A549 (cell line): ENCODE measurements around the gene NUTF2. TPM values are rescaled to one million over a fixed set of nuclear protein-coding genes. Genes with fewer than 3 reads are reported as not detected.

ENCODE experiments used
- ATAC-seq, 2 experiments: fragments of 200-7000 bp in 1 of 2; fragments of >200 bp in 1 of 2; cut with Nextera tagmentation in 1 of 2; cut with Tn5 transposase in 1 of 2; 3 replicates each; pipeline versions ENCODE4 v1.8.0 to v1.9.1; 2018 to 2020; ENCODE audit warnings: mild to moderate bottlenecking in 1 of 2, moderate library complexity in 1 of 2
- CTCF ChIA-PET: fragments of 300-600 bp; sonication (Branson Sonifier 250); formaldehyde crosslinking; extraction: SDS; loops from one replicate; lab custom pipeline; 2021; ENCODE audit warnings: antibody characterized with exemption, inconsistent platforms; lab: Yijun Ruan, JAX
- POLR2A ChIA-PET: fragments of 350-600 bp; formaldehyde crosslinking; extraction: SDS; loops from one replicate; lab custom pipeline; 2021; ENCODE audit warnings: antibody characterized with exemption, inconsistent platforms; lab: Yijun Ruan, JAX
- DNase-seq, 2 experiments: peaks; one replicate each; pipeline versions ENCODE4 v3.0.0 to v3.0.0-alpha.2; 2011 to 2016; ENCODE audit warnings: low read depth in 1 of 2, low spot score in 1 of 2
- FAIRE-seq: peaks from 2 replicates; lab custom pipeline; 2011; peaks lifted over from hg19 to GRCh38; lab: Jason Lieb, UNC
- H3K27ac ChIP-seq, 2 experiments: fragments of >200 bp; sonication (Bioruptor Twin); formaldehyde crosslinking; 3 replicates each; pipeline ENCODE4 v1.5.1; 2016 to 2017
- H3K4me1 ChIP-seq: fragments of >200 bp; sonication (Bioruptor Twin); formaldehyde crosslinking; 3 replicates; pipeline ENCODE4 v1.6.1; 2016
- H3K4me2 ChIP-seq: fragments of >200 bp; sonication (Bioruptor Twin); formaldehyde crosslinking; 3 replicates; pipeline ENCODE4 v1.6.1; 2016
- H3K4me3 ChIP-seq: fragments of >200 bp; sonication (Bioruptor Twin); formaldehyde crosslinking; 3 replicates; pipeline ENCODE4 v1.5.1; 2016
- H3K9me3 ChIP-seq: fragments of >200 bp; sonication (Bioruptor Twin); formaldehyde crosslinking; 3 replicates; pipeline ENCODE4 v1.6.1; 2016
- ATOH8 ChIP-seq: fragments of 250-450 bp; sonication (Bioruptor Pico); IDR thresholded peaks from 2 replicates; pipeline ENCODE4 v1.5.0; 2020; ENCODE audit warnings: low read depth, mild to moderate bottlenecking, moderate library complexity
- BCL3 ChIP-seq: fragments of >200 bp; sonication (Bioruptor Twin); formaldehyde crosslinking; IDR thresholded peaks from 3 replicates; pipeline ENCODE4 v1.6.1; 2016
- ESRRA ChIP-seq: fragments of 150-350 bp; IDR thresholded peaks from 2 replicates; pipeline ENCODE4 v1.6.1; 2014; ENCODE audit warnings: mild to moderate bottlenecking, low read length, borderline replicate concordance
- FOXS1 ChIP-seq: fragments of 250-450 bp; sonication (Bioruptor Pico); IDR thresholded peaks from 2 replicates; pipeline ENCODE4 v1.5.0; 2020; ENCODE audit warnings: mild to moderate bottlenecking, moderate library complexity
- HOXB13 ChIP-seq: fragments of 250-450 bp; sonication (Bioruptor Pico); IDR thresholded peaks from 2 replicates; pipeline ENCODE4 v1.5.0; 2020; ENCODE audit warnings: low read depth, mild to moderate bottlenecking, moderate library complexity
- HOXB5 ChIP-seq: fragments of 250-450 bp; sonication (Bioruptor Pico); IDR thresholded peaks from 2 replicates; pipeline ENCODE4 v1.5.0; 2020; ENCODE audit warnings: mild to moderate bottlenecking, moderate library complexity
- JUN ChIP-seq, 2 experiments: fragments of >200 bp; sonication (Bioruptor Twin); formaldehyde crosslinking; IDR thresholded peaks; 2 replicates in 1 of 2; 3 replicates in 1 of 2; pipeline ENCODE4 v1.6.1; 2016 to 2017
- JUNB ChIP-seq: fragments of >200 bp; sonication (Bioruptor Twin); formaldehyde crosslinking; IDR thresholded peaks from 2 replicates; pipeline ENCODE4 v1.6.1; 2016
- MAX ChIP-seq: IDR thresholded peaks from 2 replicates; pipeline ENCODE4 v1.6.1; 2012
- MYC ChIP-seq: IDR thresholded peaks from 2 replicates; pipeline ENCODE4 v1.6.1; 2012; ENCODE audit warnings: mild to moderate bottlenecking, inconsistent platforms, low read length, improper control_type of control experiment, borderline replicate concordance
- PHF8 ChIP-seq: fragments of 200-600 bp; sonication (generic); IDR thresholded peaks from 2 replicates; pipeline ENCODE4 v1.6.1; 2016; ENCODE audit warnings: low read depth, mild to moderate bottlenecking, antibody characterized with exemption, moderate library complexity, borderline replicate concordance
- POLR2A ChIP-seq: IDR thresholded peaks from 2 replicates; pipeline ENCODE4 v1.6.1; 2012; ENCODE audit warnings: mild to moderate bottlenecking, low read length
- RAD21 ChIP-seq, 2 experiments: fragments of >200 bp in 1 of 2; sonication (Bioruptor Twin) in 1 of 2; formaldehyde crosslinking in 1 of 2; IDR thresholded peaks in 1 of 2; conservative IDR thresholded peaks in 1 of 2; 2 replicates in 1 of 2; 3 replicates in 1 of 2; pipeline ENCODE4 v1.6.1; 2012 to 2018; ENCODE audit warnings: inconsistent platforms in 1 of 2
- RCOR1 ChIP-seq: fragments of 150-350 bp; IDR thresholded peaks from 2 replicates; pipeline ENCODE4 v1.6.1; 2014; ENCODE audit warnings: antibody characterized with exemption, low read length, low read depth
- RFX5 ChIP-seq: fragments of 450-650 bp; IDR thresholded peaks from 2 replicates; pipeline ENCODE4 v1.7.1; 2014; ENCODE audit warnings: antibody characterized with exemption, mild to moderate bottlenecking, moderate library complexity
- ZFP36 ChIP-seq: fragments of 450-650 bp; IDR thresholded peaks from 2 replicates; pipeline ENCODE4 v1.6.1; 2014; ENCODE audit warnings: borderline replicate concordance; ENCODE audit not compliant: partially characterized antibody
- WGBS: methylation state at CpG from one replicate; pipeline ENCODE4 v1.1.6; 2017; ENCODE audit errors: missing lambda C conversion rate; 5-methylcytosine and 5-hydroxymethylcytosine counted together
- polyA plus RNA-seq, 4 experiments: library from polyadenylated mRNA; depleted of rRNA in 3 of 4; stranded (reverse); fragments of >200 nt; fragmentation: RNase III in 1 of 4; extraction: RNeasy Plus Mini Kit Qiagen cat#74134 plus additional on column Dnase treatment in 1 of 4; gene quantifications; 2 replicates in 3 of 4; 3 replicates in 1 of 4; pipeline ENCODE4 v1.2.3, GENCODE V29; 2011 to 2017
- TF ChIP-seq, protein P1 (sequence below): fragments of >200 bp; sonication (Bioruptor Twin); formaldehyde crosslinking; IDR thresholded peaks from 3 replicates; pipeline ENCODE4 v1.5.1; 2016

Gene NUTF2
- polyA plus RNA-seq, 2 of the 4 experiments (the other 2 are of a cell fraction) = 168 to 287 TPM

- Histone ChIP-seq H3K4me2 (peak within 1 kb of the TSS; percentile 87), H3K4me3 (peak within 1 kb of the TSS; percentile 58), H3K27ac (peak within 1 kb of the TSS; percentile 97 to 98), H3K9me3 (no peaks in the 10 kb centered on the region), H3K4me1 (peaks cover 33% of the 10 kb centered on the region)
- ATAC-seq (peak; percentile 65 to 70), DNase-seq (peak; percentile 88 to 96), FAIRE-seq (no peak)
- TF ChIP-seq HOXB13 (CRISPR knock-in tag) = no peak
- TF ChIP-seq POLR2A = peak; percentile 56
- TF ChIP-seq MYC = peak; percentile 52; the same call in 1 of the 2 replicates
- no peak for TF ChIP-seq HOXB5
- TF ChIP-seq JUN (IDR thresholded peaks at IDR 0.05) = peak in 1 of 2 experiments; percentile 81; a peak in 2 of 5 replicates
- 0 out of 2 replicates have a peak, but pooled peaks have one; percentile 5 for TF ChIP-seq RFX5
- no peak for TF ChIP-seq RCOR1
- 0 out of 5 replicates have a peak, but pooled peaks of 1 of the 2 experiments have one; percentile 29 for TF ChIP-seq RAD21 (conservative IDR thresholded peaks at IDR 0.05 in 1 of 2, IDR thresholded peaks at IDR 0.05 in 1 of 2)
- peak; percentile 40; the same call in 1 of the 2 replicates for TF ChIP-seq PHF8
- TF ChIP-seq MAX = peak; percentile 8; the same call in 1 of the 2 replicates
- TF ChIP-seq, protein P1, sequence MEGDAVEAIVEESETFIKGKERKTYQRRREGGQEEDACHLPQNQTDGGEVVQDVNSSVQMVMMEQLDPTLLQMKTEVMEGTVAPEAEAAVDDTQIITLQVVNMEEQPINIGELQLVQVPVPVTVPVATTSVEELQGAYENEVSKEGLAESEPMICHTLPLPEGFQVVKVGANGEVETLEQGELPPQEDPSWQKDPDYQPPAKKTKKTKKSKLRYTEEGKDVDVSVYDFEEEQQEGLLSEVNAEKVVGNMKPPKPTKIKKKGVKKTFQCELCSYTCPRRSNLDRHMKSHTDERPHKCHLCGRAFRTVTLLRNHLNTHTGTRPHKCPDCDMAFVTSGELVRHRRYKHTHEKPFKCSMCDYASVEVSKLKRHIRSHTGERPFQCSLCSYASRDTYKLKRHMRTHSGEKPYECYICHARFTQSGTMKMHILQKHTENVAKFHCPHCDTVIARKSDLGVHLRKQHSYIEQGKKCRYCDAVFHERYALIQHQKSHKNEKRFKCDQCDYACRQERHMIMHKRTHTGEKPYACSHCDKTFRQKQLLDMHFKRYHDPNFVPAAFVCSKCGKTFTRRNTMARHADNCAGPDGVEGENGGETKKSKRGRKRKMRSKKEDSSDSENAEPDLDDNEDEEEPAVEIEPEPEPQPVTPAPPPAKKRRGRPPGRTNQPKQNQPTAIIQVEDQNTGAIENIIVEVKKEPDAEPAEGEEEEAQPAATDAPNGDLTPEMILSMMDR = peak; percentile 58
- ChIA-PET POLR2A (no interaction called here), CTCF (interaction anchor here (1.2 to 3.3 kb wide), 5 partner anchors 13 to 41 kb away, joined by 3 to 25 read pairs (median 3); no protein-coding TSS in a partner anchor)
- 3% methylated on average over 31 of the region's 83 CpGs for WGBS
Measured at GRCh38 chr16:67841816-67842508, 4.8 kb upstream of the NUTF2 start, which contains the start of gene THAP11. THAP11 (plus strand) TSS chr16:67842320; CDS start chr16:67842555, 235 bp downstream.

DNA sequence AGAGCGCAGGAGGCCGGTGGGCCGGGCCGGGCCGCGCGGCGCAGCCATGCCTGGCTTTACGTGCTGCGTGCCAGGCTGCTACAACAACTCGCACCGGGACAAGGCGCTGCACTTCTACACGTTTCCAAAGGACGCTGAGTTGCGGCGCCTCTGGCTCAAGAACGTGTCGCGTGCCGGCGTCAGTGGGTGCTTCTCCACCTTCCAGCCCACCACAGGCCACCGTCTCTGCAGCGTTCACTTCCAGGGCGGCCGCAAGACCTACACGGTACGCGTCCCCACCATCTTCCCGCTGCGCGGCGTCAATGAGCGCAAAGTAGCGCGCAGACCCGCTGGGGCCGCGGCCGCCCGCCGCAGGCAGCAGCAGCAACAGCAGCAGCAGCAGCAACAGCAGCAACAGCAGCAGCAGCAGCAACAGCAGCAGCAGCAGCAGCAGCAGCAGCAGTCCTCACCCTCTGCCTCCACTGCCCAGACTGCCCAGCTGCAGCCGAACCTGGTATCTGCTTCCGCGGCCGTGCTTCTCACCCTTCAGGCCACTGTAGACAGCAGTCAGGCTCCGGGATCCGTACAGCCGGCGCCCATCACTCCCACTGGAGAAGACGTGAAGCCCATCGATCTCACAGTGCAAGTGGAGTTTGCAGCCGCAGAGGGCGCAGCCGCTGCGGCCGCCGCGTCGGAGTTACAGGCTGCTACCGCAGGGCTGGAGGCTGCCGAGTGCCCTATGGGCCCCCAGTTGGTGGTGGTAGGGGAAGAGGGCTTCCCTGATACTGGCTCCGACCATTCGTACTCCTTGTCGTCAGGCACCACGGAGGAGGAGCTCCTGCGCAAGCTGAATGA, 4.0 kb upstream of the NUTF2 start:
- DNase-seq = peak in 1 of 2 experiments; percentile 48
- TF ChIP-seq MAX = 0 out of 2 replicates have a peak, but pooled peaks have one; percentile 29
- no peak for TF ChIP-seq JUNB
- peak in 1 of 2 experiments; percentile 31; a peak in 1 of 5 replicates for TF ChIP-seq JUN (IDR thresholded peaks at IDR 0.05)
- 64% methylated on average over 48 of the region's 67 CpGs for WGBS
- POLR2A ChIA-PET = interaction anchor here (0.7 kb wide), 1 partner anchor 36 kb away, joined by 3 read pairs; the partner anchor contains the start of gene TSNAXIP1
- H3K9me3 ChIP-seq = no peaks in the 10 kb centered on the region
- ATAC-seq = peak in 1 of 2 experiments; percentile 21; a peak in 2 of 6 replicates
- H3K4me3 ChIP-seq = peak overlapping the region; percentile 58
- CTCF ChIA-PET = interaction anchor here (1.9 to 4.1 kb wide), 2 partner anchors 27 to 86 kb away, joined by 4 to 38 read pairs; no protein-coding TSS in a partner anchor
- H3K27ac ChIP-seq = peak overlapping the region; percentile 97 to 98
- H3K4me2 ChIP-seq = peak overlapping the region; percentile 87
- peaks cover 33% of the 10 kb centered on the region for H3K4me1 ChIP-seq
- FAIRE-seq = no peak

DNA sequence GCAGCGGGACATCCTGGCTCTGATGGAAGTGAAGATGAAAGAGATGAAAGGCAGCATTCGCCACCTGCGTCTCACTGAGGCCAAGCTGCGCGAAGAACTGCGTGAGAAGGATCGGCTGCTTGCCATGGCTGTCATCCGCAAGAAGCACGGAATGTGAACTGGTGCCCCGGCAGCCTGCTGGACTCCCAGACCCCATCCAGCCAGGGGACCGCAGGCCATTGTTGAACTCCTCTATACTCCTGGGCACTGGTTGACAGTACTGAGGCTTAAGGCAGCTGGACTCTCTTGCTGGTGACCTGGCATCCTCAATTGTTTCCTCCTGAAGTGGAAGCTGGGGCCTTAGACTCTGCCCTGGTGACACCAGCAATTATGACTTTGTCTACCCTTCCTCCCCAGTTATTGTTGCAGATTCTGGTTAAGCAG, 3.4 kb upstream of the NUTF2 start:
- CTCF ChIA-PET = interaction anchor here (0.8 to 4.1 kb wide), 3 partner anchors 15 to 85 kb away, joined by 3 to 38 read pairs (median 4); no protein-coding TSS in a partner anchor

More for the DNA sequence above, 3.4 kb upstream of the NUTF2 start:
- POLR2A ChIA-PET = interaction anchor here (0.7 kb wide), 1 partner anchor 37 kb away, joined by 3 read pairs; the partner anchor contains the start of gene TSNAXIP1
- H3K27ac ChIP-seq = peak overlapping the region in 1 of 2 experiments; percentile 97; a peak in 1 of 6 replicates
- no peak for TF ChIP-seq ATOH8
- no peak for TF ChIP-seq ZFP36
- TF ChIP-seq HOXB5 = no peak
- TF ChIP-seq ESRRA = no peak
- no peak for TF ChIP-seq BCL3
- TF ChIP-seq FOXS1 (CRISPR knock-in tag) = no peak
- peaks cover 37% of the 10 kb centered on the region for H3K4me1 ChIP-seq
- FAIRE-seq (no peak), ATAC-seq (no peak), DNase-seq (no peak)
- H3K4me3 ChIP-seq = peak overlapping the region; percentile 58
- peak overlapping the region; percentile 87 for H3K4me2 ChIP-seq
- H3K9me3 ChIP-seq = no peaks in the 10 kb centered on the region
- 97% methylated on average over 11 of the region's 11 CpGs for WGBS
